ENCODE data around the gene B4GALNT1.

B4GALNT1 gene

DNA sequence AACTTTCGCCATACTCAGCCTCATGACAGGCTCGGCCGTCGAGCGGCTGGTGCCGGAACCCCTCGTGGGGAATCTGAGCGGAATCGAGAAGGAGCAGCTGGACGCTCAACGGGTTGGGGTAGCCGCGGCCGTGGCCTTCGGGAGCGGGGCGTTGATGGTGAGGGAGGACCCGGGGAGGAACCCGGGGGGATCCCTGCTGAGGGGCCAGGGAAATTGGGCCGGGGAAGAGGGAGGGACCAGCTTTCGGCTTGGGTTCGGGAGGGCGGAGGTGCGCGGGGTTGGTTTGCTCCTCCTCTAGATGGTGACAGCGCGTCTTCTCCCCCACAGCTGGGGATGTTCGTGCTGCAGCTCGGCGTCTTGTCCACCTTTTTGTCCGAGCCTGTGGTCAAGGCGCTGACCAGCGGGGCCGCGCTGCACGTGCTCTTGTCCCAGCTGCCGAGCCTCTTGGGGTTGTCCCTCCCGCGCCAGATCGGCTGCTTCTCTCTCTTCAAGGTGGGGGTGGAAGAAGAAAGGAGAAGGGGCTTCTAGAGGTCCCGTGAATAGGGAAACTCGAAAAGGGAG lies 12.0 kb downstream of the B4GALNT1 start:
- no peak for ATAC-seq
- no peak for TF ChIP-seq ESRRG (CRISPR knock-in tag; IDR thresholded peaks at IDR 0.05)
- TF ChIP-seq ZFP3 (CRISPR knock-in tag; IDR thresholded peaks at IDR 0.05) = no peak
- TF ChIP-seq RARB (CRISPR knock-in tag; IDR thresholded peaks at IDR 0.05) = no peak
- TF ChIP-seq, protein P1, sequence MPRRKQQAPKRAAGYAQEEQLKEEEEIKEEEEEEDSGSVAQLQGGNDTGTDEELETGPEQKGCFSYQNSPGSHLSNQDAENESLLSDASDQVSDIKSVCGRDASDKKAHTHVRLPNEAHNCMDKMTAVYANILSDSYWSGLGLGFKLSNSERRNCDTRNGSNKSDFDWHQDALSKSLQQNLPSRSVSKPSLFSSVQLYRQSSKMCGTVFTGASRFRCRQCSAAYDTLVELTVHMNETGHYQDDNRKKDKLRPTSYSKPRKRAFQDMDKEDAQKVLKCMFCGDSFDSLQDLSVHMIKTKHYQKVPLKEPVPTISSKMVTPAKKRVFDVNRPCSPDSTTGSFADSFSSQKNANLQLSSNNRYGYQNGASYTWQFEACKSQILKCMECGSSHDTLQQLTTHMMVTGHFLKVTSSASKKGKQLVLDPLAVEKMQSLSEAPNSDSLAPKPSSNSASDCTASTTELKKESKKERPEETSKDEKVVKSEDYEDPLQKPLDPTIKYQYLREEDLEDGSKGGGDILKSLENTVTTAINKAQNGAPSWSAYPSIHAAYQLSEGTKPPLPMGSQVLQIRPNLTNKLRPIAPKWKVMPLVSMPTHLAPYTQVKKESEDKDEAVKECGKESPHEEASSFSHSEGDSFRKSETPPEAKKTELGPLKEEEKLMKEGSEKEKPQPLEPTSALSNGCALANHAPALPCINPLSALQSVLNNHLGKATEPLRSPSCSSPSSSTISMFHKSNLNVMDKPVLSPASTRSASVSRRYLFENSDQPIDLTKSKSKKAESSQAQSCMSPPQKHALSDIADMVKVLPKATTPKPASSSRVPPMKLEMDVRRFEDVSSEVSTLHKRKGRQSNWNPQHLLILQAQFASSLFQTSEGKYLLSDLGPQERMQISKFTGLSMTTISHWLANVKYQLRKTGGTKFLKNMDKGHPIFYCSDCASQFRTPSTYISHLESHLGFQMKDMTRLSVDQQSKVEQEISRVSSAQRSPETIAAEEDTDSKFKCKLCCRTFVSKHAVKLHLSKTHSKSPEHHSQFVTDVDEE (CRISPR knock-in tag; IDR thresholded peaks at IDR 0.05) = no peak
- TF ChIP-seq, protein P2, sequence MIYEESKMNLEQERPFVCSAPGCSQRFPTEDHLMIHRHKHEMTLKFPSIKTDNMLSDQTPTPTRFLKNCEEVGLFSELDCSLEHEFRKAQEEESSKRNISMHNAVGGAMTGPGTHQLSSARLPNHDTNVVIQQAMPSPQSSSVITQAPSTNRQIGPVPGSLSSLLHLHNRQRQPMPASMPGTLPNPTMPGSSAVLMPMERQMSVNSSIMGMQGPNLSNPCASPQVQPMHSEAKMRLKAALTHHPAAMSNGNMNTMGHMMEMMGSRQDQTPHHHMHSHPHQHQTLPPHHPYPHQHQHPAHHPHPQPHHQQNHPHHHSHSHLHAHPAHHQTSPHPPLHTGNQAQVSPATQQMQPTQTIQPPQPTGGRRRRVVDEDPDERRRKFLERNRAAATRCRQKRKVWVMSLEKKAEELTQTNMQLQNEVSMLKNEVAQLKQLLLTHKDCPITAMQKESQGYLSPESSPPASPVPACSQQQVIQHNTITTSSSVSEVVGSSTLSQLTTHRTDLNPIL (CRISPR knock-in tag; IDR thresholded peaks at IDR 0.05; ENCODE audit: low read depth) = no peak
- TF ChIP-seq CSDC2 (CRISPR knock-in tag; IDR thresholded peaks at IDR 0.05) = no peak
- no peak for TF ChIP-seq PPARA (CRISPR knock-in tag; IDR thresholded peaks at IDR 0.05; ENCODE audit: borderline replicate concordance)
- no peak for TF ChIP-seq TCF4 (CRISPR knock-in tag; IDR thresholded peaks at IDR 0.05; ENCODE audit: borderline replicate concordance)
- no peak for TF ChIP-seq BACH2 (CRISPR knock-in tag; IDR thresholded peaks at IDR 0.05; ENCODE audit: borderline replicate concordance)
- TF ChIP-seq ZNF565 (CRISPR knock-in tag; conservative IDR thresholded peaks at IDR 0.05; ENCODE audit: low read depth) = no peak
- TF ChIP-seq ZC3H10 (CRISPR knock-in tag; IDR thresholded peaks at IDR 0.05) = no peak
- TF ChIP-seq ARNTL (CRISPR knock-in tag; IDR thresholded peaks at IDR 0.05; ENCODE audit: borderline replicate concordance, low read depth) = no peak
- TF ChIP-seq OSR1 (CRISPR knock-in tag; IDR thresholded peaks at IDR 0.05) = no peak
- no peak for TF ChIP-seq GLIS3 (CRISPR knock-in tag; IDR thresholded peaks at IDR 0.05)
- TF ChIP-seq ZNF70 (CRISPR knock-in tag; IDR thresholded peaks at IDR 0.05) = no peak
- no peak for TF ChIP-seq ISL1 (CRISPR knock-in tag; IDR thresholded peaks at IDR 0.05)
- TF ChIP-seq, protein P3, sequence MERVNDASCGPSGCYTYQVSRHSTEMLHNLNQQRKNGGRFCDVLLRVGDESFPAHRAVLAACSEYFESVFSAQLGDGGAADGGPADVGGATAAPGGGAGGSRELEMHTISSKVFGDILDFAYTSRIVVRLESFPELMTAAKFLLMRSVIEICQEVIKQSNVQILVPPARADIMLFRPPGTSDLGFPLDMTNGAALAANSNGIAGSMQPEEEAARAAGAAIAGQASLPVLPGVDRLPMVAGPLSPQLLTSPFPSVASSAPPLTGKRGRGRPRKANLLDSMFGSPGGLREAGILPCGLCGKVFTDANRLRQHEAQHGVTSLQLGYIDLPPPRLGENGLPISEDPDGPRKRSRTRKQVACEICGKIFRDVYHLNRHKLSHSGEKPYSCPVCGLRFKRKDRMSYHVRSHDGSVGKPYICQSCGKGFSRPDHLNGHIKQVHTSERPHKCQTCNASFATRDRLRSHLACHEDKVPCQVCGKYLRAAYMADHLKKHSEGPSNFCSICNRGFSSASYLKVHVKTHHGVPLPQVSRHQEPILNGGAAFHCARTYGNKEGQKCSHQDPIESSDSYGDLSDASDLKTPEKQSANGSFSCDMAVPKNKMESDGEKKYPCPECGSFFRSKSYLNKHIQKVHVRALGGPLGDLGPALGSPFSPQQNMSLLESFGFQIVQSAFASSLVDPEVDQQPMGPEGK (CRISPR knock-in tag; IDR thresholded peaks at IDR 0.05; ENCODE audit: borderline replicate concordance) = no peak

DNA sequence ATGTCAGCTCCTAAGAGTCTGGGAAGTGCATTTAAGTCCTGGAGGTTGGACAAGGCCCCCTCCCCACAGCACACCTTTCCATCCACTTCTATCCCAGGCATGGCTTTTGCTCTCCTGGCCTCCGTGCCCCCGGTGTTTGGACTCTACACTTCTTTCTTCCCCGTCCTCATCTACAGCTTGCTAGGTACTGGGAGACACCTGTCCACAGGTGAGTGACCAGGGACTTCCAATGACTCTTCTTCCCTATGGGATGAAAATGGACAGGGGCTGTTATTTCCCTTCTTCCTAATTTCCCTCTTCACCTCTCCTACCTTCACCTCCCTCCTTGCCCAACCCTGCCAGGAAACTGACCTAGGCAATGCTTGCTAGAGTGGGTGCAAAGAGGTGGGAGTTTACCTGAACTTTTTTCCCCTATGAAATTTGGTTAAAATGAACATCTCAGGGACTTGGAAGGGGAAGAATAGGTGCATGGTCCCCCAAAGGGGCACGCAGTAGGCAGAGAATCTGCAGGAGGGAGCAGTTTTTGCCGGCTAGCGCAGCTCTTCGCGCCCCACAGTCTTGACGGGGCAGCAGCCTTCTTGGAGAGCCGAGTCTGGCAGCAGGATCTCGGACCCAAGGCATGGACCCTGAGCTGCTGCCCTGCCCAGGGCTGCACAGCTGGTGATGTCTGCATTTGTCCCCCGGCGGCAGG lies 12.6 kb downstream of the B4GALNT1 start:
- no peak for ATAC-seq

More for the DNA sequence above, 12.6 kb downstream of the B4GALNT1 start:
- no peak for TF ChIP-seq OSR1 (CRISPR knock-in tag; IDR thresholded peaks at IDR 0.05)
- TF ChIP-seq, protein P3 (CRISPR knock-in tag; IDR thresholded peaks at IDR 0.05; ENCODE audit: borderline replicate concordance) = no peak
- no peak for TF ChIP-seq ZNF8 (CRISPR knock-in tag; IDR thresholded peaks at IDR 0.05)
- TF ChIP-seq, protein P4, sequence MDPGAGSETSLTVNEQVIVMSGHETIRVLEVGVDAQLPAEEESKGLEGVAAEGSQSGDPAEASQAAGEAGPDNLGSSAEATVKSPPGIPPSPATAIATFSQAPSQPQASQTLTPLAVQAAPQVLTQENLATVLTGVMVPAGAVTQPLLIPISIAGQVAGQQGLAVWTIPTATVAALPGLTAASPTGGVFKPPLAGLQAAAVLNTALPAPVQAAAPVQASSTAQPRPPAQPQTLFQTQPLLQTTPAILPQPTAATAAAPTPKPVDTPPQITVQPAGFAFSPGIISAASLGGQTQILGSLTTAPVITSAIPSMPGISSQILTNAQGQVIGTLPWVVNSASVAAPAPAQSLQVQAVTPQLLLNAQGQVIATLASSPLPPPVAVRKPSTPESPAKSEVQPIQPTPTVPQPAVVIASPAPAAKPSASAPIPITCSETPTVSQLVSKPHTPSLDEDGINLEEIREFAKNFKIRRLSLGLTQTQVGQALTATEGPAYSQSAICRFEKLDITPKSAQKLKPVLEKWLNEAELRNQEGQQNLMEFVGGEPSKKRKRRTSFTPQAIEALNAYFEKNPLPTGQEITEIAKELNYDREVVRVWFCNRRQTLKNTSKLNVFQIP (CRISPR knock-in tag; IDR thresholded peaks at IDR 0.05; ENCODE audit: borderline replicate concordance, low read depth) = no peak
- TF ChIP-seq, protein P1 (CRISPR knock-in tag; IDR thresholded peaks at IDR 0.05) = no peak
- no peak for TF ChIP-seq ARNTL (CRISPR knock-in tag; IDR thresholded peaks at IDR 0.05; ENCODE audit: borderline replicate concordance, low read depth)
- TF ChIP-seq ZFP30 (CRISPR knock-in tag; IDR thresholded peaks at IDR 0.05) = no peak
- no peak for TF ChIP-seq ESRRG (CRISPR knock-in tag; IDR thresholded peaks at IDR 0.05)
- TF ChIP-seq GLIS3 (CRISPR knock-in tag; IDR thresholded peaks at IDR 0.05) = no peak
- no peak for TF ChIP-seq TCF4 (CRISPR knock-in tag; IDR thresholded peaks at IDR 0.05; ENCODE audit: borderline replicate concordance)
- TF ChIP-seq, protein P5, sequence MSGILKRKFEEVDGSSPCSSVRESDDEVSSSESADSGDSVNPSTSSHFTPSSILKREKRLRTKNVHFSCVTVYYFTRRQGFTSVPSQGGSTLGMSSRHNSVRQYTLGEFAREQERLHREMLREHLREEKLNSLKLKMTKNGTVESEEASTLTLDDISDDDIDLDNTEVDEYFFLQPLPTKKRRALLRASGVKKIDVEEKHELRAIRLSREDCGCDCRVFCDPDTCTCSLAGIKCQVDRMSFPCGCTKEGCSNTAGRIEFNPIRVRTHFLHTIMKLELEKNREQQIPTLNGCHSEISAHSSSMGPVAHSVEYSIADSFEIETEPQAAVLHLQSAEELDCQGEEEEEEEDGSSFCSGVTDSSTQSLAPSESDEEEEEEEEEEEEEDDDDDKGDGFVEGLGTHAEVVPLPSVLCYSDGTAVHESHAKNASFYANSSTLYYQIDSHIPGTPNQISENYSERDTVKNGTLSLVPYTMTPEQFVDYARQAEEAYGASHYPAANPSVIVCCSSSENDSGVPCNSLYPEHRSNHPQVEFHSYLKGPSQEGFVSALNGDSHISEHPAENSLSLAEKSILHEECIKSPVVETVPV (CRISPR knock-in tag; IDR thresholded peaks at IDR 0.05) = no peak
